HG03354 (cell line): ENCODE measurements around the gene SCRN3.
"Not testable (repeated sequence)": the region's sequence is repeated elsewhere in the genome, so short reads cannot be mapped to it uniquely, and the experiment has no call there.

Experiments
- ATAC-seq: cut with Tn5 transposase; IDR thresholded peaks from one replicate; pipeline ENCODE4 v1.9.1; 2021; ENCODE audit warnings: mild to moderate bottlenecking; ENCODE audit not compliant: unreplicated experiment, poor library complexity, severe bottlenecking

The SCRN3 gene

GRCh38 chr2:174395284-174395968 is at the start of gene SCRN3:
Gene SCRN3 (plus strand): TSS chr2:174395730. CDS start chr2:174398284, 2,554 bp downstream.
- peak; percentile 97 for ATAC-seq

- ATAC-seq = no peak
Observed at GRCh38 chr2:174350018-174350417, 45.5 kb upstream of the SCRN3 start.

- no peak for ATAC-seq
Observed at GRCh38 chr2:174350593-174351181, 44.8 kb upstream of the SCRN3 start.

GRCh38 chr2:174353004-174353403 is 42.5 kb upstream of the SCRN3 start:
- no peak for ATAC-seq

GRCh38 chr2:174356347-174356746 is 39.2 kb upstream of the SCRN3 start:
- no peak for ATAC-seq

- not testable (repeated sequence) for ATAC-seq
Observed at GRCh38 chr2:174359663-174360062, 35.9 kb upstream of the SCRN3 start.

GRCh38 chr2:174362949-174363348 is 32.6 kb upstream of the SCRN3 start:
- ATAC-seq = no peak

- not testable (repeated sequence) for ATAC-seq
Observed at GRCh38 chr2:174363492-174364225, 31.9 kb upstream of the SCRN3 start.

GRCh38 chr2:174364628-174365027 is 30.9 kb upstream of the SCRN3 start:
- ATAC-seq = no peak

- ATAC-seq = no peak
Observed at GRCh38 chr2:174365571-174365970, 30.0 kb upstream of the SCRN3 start.

GRCh38 chr2:174368691-174369090 is 26.8 kb upstream of the SCRN3 start:
- no peak for ATAC-seq

GRCh38 chr2:174376967-174377366 is 18.6 kb upstream of the SCRN3 start:
- no peak for ATAC-seq

- ATAC-seq = no peak
Observed at GRCh38 chr2:174383796-174384195, 11.7 kb upstream of the SCRN3 start.

- ATAC-seq = no peak
Observed at GRCh38 chr2:174385201-174385600, 10.3 kb upstream of the SCRN3 start.

GRCh38 chr2:174388706-174389105 is 6.8 kb upstream of the SCRN3 start:
- not testable (repeated sequence) for ATAC-seq

GRCh38 chr2:174389542-174389941 is 6.0 kb upstream of the SCRN3 start:
- no peak for ATAC-seq

GRCh38 chr2:174390303-174390702 is 5.2 kb upstream of the SCRN3 start:
- ATAC-seq = not testable (repeated sequence)

GRCh38 chr2:174392706-174393105 is 2.8 kb upstream of the SCRN3 start:
- ATAC-seq = no peak

- ATAC-seq = peak; percentile 53
Observed at GRCh38 chr2:174395969-174396630, 570 bp downstream of the SCRN3 start.

GRCh38 chr2:174397773-174398172 is 2.2 kb downstream of the SCRN3 start:
- ATAC-seq = no peak
